ENCODE measurements around the gene OR4D11. TPM values are rescaled to one million over a fixed set of nuclear protein-coding genes. Genes with fewer than 3 reads are reported as not detected.

Gene OR4D11
- total RNA-seq, 1 donor from 2014 or later, result not detected

DNA sequence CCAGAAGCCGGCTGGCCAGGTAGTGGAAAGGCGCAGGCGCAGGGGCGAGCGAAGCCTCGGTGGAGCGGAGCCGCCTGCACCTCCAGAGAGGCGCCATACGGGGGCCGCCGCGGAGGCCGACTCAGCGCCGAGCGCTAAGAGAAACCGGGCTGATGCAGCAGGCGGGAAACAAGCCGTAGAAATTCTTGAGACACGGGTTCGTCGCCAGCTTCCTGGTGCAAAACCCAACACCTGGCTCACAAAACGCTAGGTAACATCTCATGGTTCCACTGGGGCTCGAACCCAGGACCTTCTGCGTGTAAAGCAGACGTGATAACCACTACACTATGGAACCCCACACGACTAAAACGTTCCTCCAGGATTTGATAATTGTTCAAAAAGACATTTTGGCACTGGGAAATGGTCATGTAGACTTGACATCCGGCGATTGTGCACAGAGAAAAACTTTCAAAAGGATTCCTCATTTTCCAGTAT, 47.0 kb downstream of the OR4D11 start:
- TF ChIP-seq, protein P1, sequence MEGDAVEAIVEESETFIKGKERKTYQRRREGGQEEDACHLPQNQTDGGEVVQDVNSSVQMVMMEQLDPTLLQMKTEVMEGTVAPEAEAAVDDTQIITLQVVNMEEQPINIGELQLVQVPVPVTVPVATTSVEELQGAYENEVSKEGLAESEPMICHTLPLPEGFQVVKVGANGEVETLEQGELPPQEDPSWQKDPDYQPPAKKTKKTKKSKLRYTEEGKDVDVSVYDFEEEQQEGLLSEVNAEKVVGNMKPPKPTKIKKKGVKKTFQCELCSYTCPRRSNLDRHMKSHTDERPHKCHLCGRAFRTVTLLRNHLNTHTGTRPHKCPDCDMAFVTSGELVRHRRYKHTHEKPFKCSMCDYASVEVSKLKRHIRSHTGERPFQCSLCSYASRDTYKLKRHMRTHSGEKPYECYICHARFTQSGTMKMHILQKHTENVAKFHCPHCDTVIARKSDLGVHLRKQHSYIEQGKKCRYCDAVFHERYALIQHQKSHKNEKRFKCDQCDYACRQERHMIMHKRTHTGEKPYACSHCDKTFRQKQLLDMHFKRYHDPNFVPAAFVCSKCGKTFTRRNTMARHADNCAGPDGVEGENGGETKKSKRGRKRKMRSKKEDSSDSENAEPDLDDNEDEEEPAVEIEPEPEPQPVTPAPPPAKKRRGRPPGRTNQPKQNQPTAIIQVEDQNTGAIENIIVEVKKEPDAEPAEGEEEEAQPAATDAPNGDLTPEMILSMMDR (IDR thresholded peaks at IDR 0.05), result peak; percentile 53 to 75 (median 66)
- H3K36me3 ChIP-seq, result no peaks in the 10 kb centered on the region
- H3K27ac ChIP-seq, result peak overlapping the region; percentile 84 to 89
- peak in 1 of 2 donors; percentile 90 for DNase-seq (ENCODE audit: low spot score in 2 of 2)
- H3K4me1 ChIP-seq, result peaks cover 0 to 4% of the 10 kb centered on the region in 2 donors
- H3K4me3 ChIP-seq, result peak overlapping the region; percentile 50 to 71
- intact Hi-C loops (cut with DNase I), result loop anchor here (1.0 to 10.0 kb wide), 6 partner anchors 13 to 1604 kb away; partner anchors contain the start of genes FAM111A, LPXN, OSBP and PATL1
- H3K9me3 ChIP-seq, result no peaks in the 10 kb centered on the region
- no peaks in the 10 kb centered on the region for H3K27me3 ChIP-seq

DNA sequence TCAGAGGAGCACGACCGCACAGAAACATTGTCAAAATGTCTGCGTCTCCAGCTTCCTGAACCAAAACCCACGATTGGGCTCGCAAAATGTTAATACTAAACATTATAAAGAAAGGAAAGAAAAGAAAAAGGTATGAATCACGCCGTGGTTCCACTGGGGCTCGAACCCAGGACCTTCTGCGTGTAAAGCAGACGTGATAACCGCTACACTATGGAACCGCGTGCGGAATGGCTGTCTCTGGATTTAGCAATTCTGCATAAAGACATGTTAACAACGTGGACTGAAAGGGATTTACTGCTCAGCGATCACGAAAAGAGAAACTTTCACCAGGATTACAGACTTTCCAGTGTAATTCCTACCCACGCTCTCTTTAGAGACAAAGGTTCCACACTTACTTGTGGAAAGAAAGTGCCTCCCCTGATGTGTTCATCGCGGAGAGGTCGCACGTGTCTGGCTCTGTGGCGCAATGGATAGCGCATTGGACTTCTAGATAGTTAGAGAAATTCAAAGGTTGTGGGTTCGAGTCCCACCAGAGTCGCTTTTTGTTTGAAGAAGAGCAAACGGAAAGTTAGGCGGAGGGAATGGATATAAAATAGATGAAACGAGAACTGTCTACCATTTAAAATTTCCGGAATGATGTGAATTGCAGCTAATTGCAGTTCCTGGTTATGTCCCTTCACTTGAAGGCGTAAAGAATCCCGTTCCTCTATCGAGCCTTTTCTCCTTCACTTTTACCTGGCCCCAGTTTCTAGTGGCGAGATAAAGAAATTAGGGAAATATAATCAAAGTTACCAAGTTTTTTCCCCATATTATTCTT, 47.7 kb downstream of the OR4D11 start:
- Histone ChIP-seq H3K27ac (peak overlapping the region; percentile 84 to 89), H3K36me3 (no peaks in the 10 kb centered on the region), H3K4me3 (peak overlapping the region; percentile 50 to 71), H3K4me1 (peaks cover 0 to 4% of the 10 kb centered on the region in 2 donors), H3K27me3 (no peaks in the 10 kb centered on the region), H3K9me3 (no peaks in the 10 kb centered on the region)
- peak; percentile 32 to 92 for DNase-seq (ENCODE audit: low spot score in 2 of 2)
- intact Hi-C loops (cut with DNase I), result loop anchor here (1.0 to 10.0 kb wide), 7 partner anchors 9 to 1604 kb away; partner anchors contain the start of genes FAM111A, LPXN, OSBP and PATL1
- TF ChIP-seq, protein P1 (IDR thresholded peaks at IDR 0.05), result no peak

DNA sequence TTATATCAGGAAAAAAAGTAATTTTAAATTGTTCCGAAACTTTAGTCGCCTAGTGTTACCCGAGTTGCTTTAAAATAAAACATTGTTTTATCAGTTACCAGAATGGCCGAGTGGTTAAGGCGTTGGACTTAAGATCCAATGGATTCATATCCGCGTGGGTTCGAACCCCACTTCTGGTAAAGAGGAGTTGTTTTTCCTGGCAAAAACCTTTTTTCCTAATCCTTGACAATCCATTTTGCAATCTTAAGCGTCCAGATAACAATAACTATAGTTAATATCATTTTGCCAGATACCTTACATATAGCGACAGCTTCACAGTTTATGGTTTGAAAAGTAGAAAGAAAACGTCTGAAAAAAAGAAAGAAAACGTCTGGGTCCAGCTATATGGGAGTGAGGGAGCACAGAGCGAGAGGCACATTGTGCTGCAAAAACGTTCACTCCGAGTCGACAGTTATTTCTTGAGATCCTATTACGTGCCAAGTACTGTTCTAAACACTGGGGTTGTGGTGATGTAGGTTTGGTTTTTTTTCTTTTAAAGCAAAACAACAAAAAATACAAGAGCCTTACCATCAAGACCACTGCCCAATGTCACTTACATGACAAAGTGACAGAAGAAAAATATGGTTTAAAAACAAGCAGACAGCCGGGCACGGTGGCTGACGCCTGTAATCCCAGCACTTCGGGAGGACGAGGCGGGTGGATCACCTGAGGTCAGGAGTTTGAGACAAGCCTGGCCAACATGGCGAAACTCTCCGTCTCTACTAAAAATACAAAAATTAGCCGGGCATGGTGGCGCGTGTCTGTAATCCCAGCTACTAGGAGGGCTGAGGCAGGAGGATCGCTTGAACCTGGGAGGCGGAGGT, 48.5 kb downstream of the OR4D11 start:
- no peak for DNase-seq (ENCODE audit: low spot score in 2 of 2)
- TF ChIP-seq, protein P1 (IDR thresholded peaks at IDR 0.05), result no peak

DNA sequence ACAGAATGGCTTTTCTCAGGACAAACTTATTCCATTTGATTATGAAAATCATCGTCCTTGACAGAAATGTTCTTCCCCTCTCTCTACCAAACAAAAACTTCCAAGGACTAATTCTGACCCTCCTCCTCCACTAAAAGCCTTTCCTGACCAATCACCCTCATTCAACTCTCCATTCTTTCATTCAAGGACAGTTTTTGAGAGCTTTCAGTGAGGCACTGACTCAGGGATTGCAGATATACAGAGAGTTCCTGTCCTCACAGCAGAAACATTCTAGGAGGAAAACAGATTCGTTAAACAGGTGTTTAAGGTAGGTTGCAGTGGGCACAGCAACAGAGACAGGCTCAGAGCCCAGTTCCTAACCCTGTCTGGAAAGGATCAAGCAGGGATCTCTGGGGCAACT, 49.5 kb downstream of the OR4D11 start:
- TF ChIP-seq, protein P1 (IDR thresholded peaks at IDR 0.05), result no peak
- H3K27me3 ChIP-seq, result no peaks in the 10 kb centered on the region
- no peaks in the 10 kb centered on the region for H3K9me3 ChIP-seq
- H3K36me3 ChIP-seq, result no peaks in the 10 kb centered on the region
- H3K27ac ChIP-seq, result peak overlapping the region; percentile 2 to 89
- no peak for DNase-seq (ENCODE audit: low spot score in 2 of 2)
- H3K4me3 ChIP-seq, result no peak overlapping the region
- intact Hi-C loops (cut with DNase I), result loop anchor here (5.0 to 10.0 kb wide), 4 partner anchors 64 to 1602 kb away; partner anchors contain the start of genes FAM111A, LPXN, OSBP and ZFP91
- peaks cover 3 to 4% of the 10 kb centered on the region in 2 donors for H3K4me1 ChIP-seq

More for the DNA sequence above, 48.5 kb downstream of the OR4D11 start:
- peak overlapping the region; percentile 50 to 71 for H3K4me3 ChIP-seq
- peak overlapping the region; percentile 84 to 89 for H3K27ac ChIP-seq
- no peaks in the 10 kb centered on the region for H3K36me3 ChIP-seq
- no peaks in the 10 kb centered on the region for H3K9me3 ChIP-seq
- intact Hi-C loops (cut with DNase I), result loop anchor here (1.0 to 10.0 kb wide), 5 partner anchors 8 to 1603 kb away; partner anchors contain the start of genes FAM111A, LPXN, OSBP and ZFP91
- H3K27me3 ChIP-seq, result no peaks in the 10 kb centered on the region
- peaks cover 2 to 4% of the 10 kb centered on the region in 2 donors for H3K4me1 ChIP-seq

DNA sequence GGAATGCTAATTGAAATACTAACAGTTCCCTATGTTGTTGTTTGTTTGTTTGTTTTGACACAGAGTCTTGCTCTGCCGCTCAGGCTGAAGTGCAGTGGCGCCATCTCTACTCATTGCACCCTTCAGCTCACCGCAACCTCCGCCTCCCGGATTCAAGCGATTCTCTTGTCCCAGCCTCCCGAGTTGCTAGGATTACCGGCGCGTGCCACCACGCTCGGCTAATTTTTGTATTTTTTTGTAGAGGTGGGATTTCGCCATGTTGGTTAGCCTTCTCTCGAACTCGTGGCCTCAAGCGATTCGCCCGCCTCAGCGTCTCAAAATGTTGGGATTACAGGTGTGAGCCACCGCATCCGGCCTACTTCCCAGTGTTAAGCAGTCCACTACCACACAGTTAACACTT, 49.9 kb downstream of the OR4D11 start:
- H3K4me3 ChIP-seq, result no peak overlapping the region
- peaks cover 3 to 4% of the 10 kb centered on the region in 2 donors for H3K4me1 ChIP-seq
- no peak for DNase-seq (ENCODE audit: low spot score in 2 of 2)
- TF ChIP-seq, protein P1 (IDR thresholded peaks at IDR 0.05), result no peak
- H3K27ac ChIP-seq, result peak overlapping the region in 1 of 2 donors; percentile 89
- no peaks in the 10 kb centered on the region for H3K36me3 ChIP-seq
- no peaks in the 10 kb centered on the region for H3K27me3 ChIP-seq
- intact Hi-C loops (cut with DNase I), result loop anchor here (5.0 to 10.0 kb wide), 4 partner anchors 64 to 1601 kb away; partner anchors contain the start of genes FAM111A, LPXN, OSBP and ZFP91
- no peaks in the 10 kb centered on the region for H3K9me3 ChIP-seq
